HG03571 (cell line): ENCODE results near the gene BCL2.
A peak's percentile ranks its signal among the peaks of the same experiment; 100 is the strongest.

Experiments
- ATAC-seq: cut with Tn5 transposase; IDR thresholded peaks from one replicate; pipeline ENCODE4 v1.9.1; 2021; ENCODE audit not compliant: unreplicated experiment

Gene BCL2

GRCh38 chr18:63329431-63330145 lies 10.0 kb upstream of the BCL2 start:
- ATAC-seq, result no peak

- no peak for ATAC-seq
Measured at GRCh38 chr18:63326011-63326410, 6.4 kb upstream of the BCL2 start.

- ATAC-seq, result no peak
Measured at GRCh38 chr18:63325086-63325686, 5.6 kb upstream of the BCL2 start.

- ATAC-seq, result no peak
Measured at GRCh38 chr18:63322908-63323634, 3.5 kb upstream of the BCL2 start.

GRCh38 chr18:63322206-63322605 lies 2.6 kb upstream of the BCL2 start:
- no peak for ATAC-seq

- no peak for ATAC-seq
Measured at GRCh38 chr18:63321291-63321690, 1.7 kb upstream of the BCL2 start.

GRCh38 chr18:63320975-63321265 lies 1.4 kb upstream of the BCL2 start:
- no peak for ATAC-seq

- ATAC-seq, result peak; percentile 59
Measured at GRCh38 chr18:63320123-63320974, 780 bp upstream of the BCL2 start.

- no peak for ATAC-seq
Measured at GRCh38 chr18:63318889-63319382, 633 bp downstream of the BCL2 start.

- peak; percentile 49 for ATAC-seq
Measured at GRCh38 chr18:63317982-63318888, 1.3 kb downstream of the BCL2 start.

GRCh38 chr18:63317556-63317946 lies 2.0 kb downstream of the BCL2 start:
- ATAC-seq, result no peak

GRCh38 chr18:63316612-63317555 lies 2.7 kb downstream of the BCL2 start:
- no peak for ATAC-seq

GRCh38 chr18:63315876-63316275 lies 3.7 kb downstream of the BCL2 start:
- ATAC-seq, result no peak

- ATAC-seq, result no peak
Measured at GRCh38 chr18:63315131-63315662, 4.4 kb downstream of the BCL2 start.

GRCh38 chr18:63314062-63314790 lies 5.3 kb downstream of the BCL2 start:
- no peak for ATAC-seq

GRCh38 chr18:63313396-63313917 lies 6.1 kb downstream of the BCL2 start:
- no peak for ATAC-seq

- peak; percentile 39 for ATAC-seq
Measured at GRCh38 chr18:63312737-63313395, 6.7 kb downstream of the BCL2 start.
